Activated CD8-positive, alpha-beta T cell treated with anti-CD3 and anti-CD28 coated beads, Interleukin-2, amount 10 ng/mL, durations not matched to agents 7 days and 5 days (primary cell): ENCODE results near the gene ADTRP. TPM values are rescaled to one million over a fixed set of nuclear protein-coding genes. Genes with fewer than 3 reads are reported as not detected.

Experiments used
- ATAC-seq: fragments of 150-1000 bp; cut with Tn5 transposase; one replicate; pipeline ENCODE4 v1.10.0; 2021; ENCODE audit warnings: moderate library complexity
- CTCF ChIA-PET: fragments of 350-600 bp; sonication (Branson Sonifier 250); formaldehyde crosslinking; loops from one replicate; lab custom pipeline; 2021; ENCODE audit warnings: antibody characterized with exemption; lab: Charles Lee
- POLR2A ChIA-PET: fragments of 350-600 bp; sonication (Branson Sonifier 250); formaldehyde crosslinking; loops from one replicate; lab custom pipeline; 2021; ENCODE audit warnings: antibody characterized with exemption; lab: Charles Lee
- DNase-seq: peaks from one replicate; pipeline ENCODE4 v3.0.0-alpha.2; 2020
- H3K27ac Mint-ChIP-seq: one replicate; pipeline ENCODE4 v1.8.0; 2021; ENCODE audit warnings: mild to moderate bottlenecking, mixed read lengths
- H3K27me3 Mint-ChIP-seq: one replicate; pipeline ENCODE4 v1.8.0; 2021; ENCODE audit warnings: low read depth, mixed read lengths
- H3K36me3 Mint-ChIP-seq: one replicate; pipeline ENCODE4 v1.8.0; 2021; ENCODE audit warnings: low read depth, mixed read lengths
- H3K4me1 Mint-ChIP-seq: one replicate; pipeline ENCODE4 v1.8.0; 2021; ENCODE audit warnings: low read depth, mixed read lengths
- H3K4me3 Mint-ChIP-seq: one replicate; pipeline ENCODE4 v1.8.0; 2021; ENCODE audit warnings: mild to moderate bottlenecking, mixed read lengths
- H3K9me3 Mint-ChIP-seq: one replicate; pipeline ENCODE4 v1.8.0; 2022; ENCODE audit warnings: mixed read lengths; ENCODE audit not compliant: insufficient read depth
- total RNA-seq, 2 experiments: library from RNA; stranded (reverse); gene quantifications; one replicate each; pipeline ENCODE4 v1.2.3, GENCODE V29; 2021

ADTRP gene
- total RNA-seq, 2 experiments from 2014 or later, result 0.63 to 0.68 TPM

GRCh38 chr6:11712760-11713159 is 65.8 kb downstream of the ADTRP start:
- Mint-ChIP-seq H3K9me3 (peaks cover 4% of the 10 kb centered on the region), H3K27me3 (no peaks in the 10 kb centered on the region), H3K4me3 (no peak overlapping the region), H3K4me1 (peaks cover 59% of the 10 kb centered on the region), H3K36me3 (peaks cover 20% of the 10 kb centered on the region), H3K27ac (peak overlapping the region; percentile 31)
- DNase-seq, result no peak
- no peak for ATAC-seq
- CTCF ChIA-PET, result interaction anchor here (0.7 to 3.8 kb wide), 3 partner anchors 10 to 577 kb away, joined by 3 to 24 read pairs (median 7); partner anchors contain the start of gene EDN1
- POLR2A ChIA-PET, result interaction anchor here (0.6 to 5.7 kb wide), 4 partner anchors 11 to 365 kb away, joined by 3 to 24 read pairs (median 12); no protein-coding TSS in a partner anchor

GRCh38 chr6:11711984-11712711 is 66.5 kb downstream of the ADTRP start:
- POLR2A ChIA-PET, result interaction anchor here (0.6 to 5.7 kb wide), 7 partner anchors 12 to 346 kb away, joined by 3 to 24 read pairs (median 4); no protein-coding TSS in a partner anchor
- DNase-seq (no peak), ATAC-seq (no peak)
- Mint-ChIP-seq H3K4me1 (peaks cover 59% of the 10 kb centered on the region), H3K27me3 (no peaks in the 10 kb centered on the region), H3K9me3 (peaks cover 4% of the 10 kb centered on the region), H3K4me3 (no peak overlapping the region), H3K27ac (peak overlapping the region; percentile 84), H3K36me3 (peaks cover 18% of the 10 kb centered on the region)
- CTCF ChIA-PET, result interaction anchor here (0.6 to 3.8 kb wide), 5 partner anchors 11 to 578 kb away, joined by 3 to 24 read pairs (median 3); partner anchors contain the start of genes EDN1 and HIVEP1

GRCh38 chr6:11711003-11711983 is 67.3 kb downstream of the ADTRP start:
- POLR2A ChIA-PET, result interaction anchor here (0.9 to 5.7 kb wide), 9 partner anchors 9 to 347 kb away, joined by 3 to 24 read pairs (median 3); no protein-coding TSS in a partner anchor
- ATAC-seq, result no peak
- no peak overlapping the region for H3K4me3 Mint-ChIP-seq
- CTCF ChIA-PET, result interaction anchor here (0.6 to 3.8 kb wide), 5 partner anchors 12 to 579 kb away, joined by 3 to 24 read pairs (median 3); partner anchors contain the start of genes EDN1 and HIVEP1
- H3K4me1 Mint-ChIP-seq, result peaks cover 59% of the 10 kb centered on the region
- no peak for DNase-seq
- peak overlapping the region; percentile 84 for H3K27ac Mint-ChIP-seq
- H3K9me3 Mint-ChIP-seq, result peaks cover 4% of the 10 kb centered on the region
- H3K36me3 Mint-ChIP-seq, result peaks cover 18% of the 10 kb centered on the region
- no peaks in the 10 kb centered on the region for H3K27me3 Mint-ChIP-seq

- Mint-ChIP-seq H3K4me3 (peak overlapping the region; percentile 1), H3K27ac (peak overlapping the region; percentile 84), H3K36me3 (peaks cover 17% of the 10 kb centered on the region), H3K9me3 (peaks cover 4% of the 10 kb centered on the region), H3K4me1 (peaks cover 58% of the 10 kb centered on the region), H3K27me3 (no peaks in the 10 kb centered on the region)
- DNase-seq (peak; percentile 78), ATAC-seq (peak; percentile 60)
- CTCF ChIA-PET, result interaction anchor here (0.9 to 1.0 kb wide), 2 partner anchors 21 to 581 kb away, joined by 3 read pairs; partner anchors contain the start of gene EDN1
- POLR2A ChIA-PET, result interaction anchor here (1.0 to 5.7 kb wide), 4 partner anchors 13 to 301 kb away, joined by 3 to 24 read pairs (median 12); no protein-coding TSS in a partner anchor
Observed at GRCh38 chr6:11710311-11710761, 68.3 kb downstream of the ADTRP start.

GRCh38 chr6:11706171-11706570 is 72.4 kb downstream of the ADTRP start:
- H3K27ac Mint-ChIP-seq, result no peak overlapping the region
- DNase-seq (no peak), ATAC-seq (no peak)
- ChIA-PET POLR2A (no interaction called here), CTCF (no interaction called here)
- H3K4me3 Mint-ChIP-seq, result no peak overlapping the region
- no peaks in the 10 kb centered on the region for H3K27me3 Mint-ChIP-seq
- peaks cover 4% of the 10 kb centered on the region for H3K36me3 Mint-ChIP-seq
- H3K9me3 Mint-ChIP-seq, result peaks cover 4% of the 10 kb centered on the region
- peaks cover 16% of the 10 kb centered on the region for H3K4me1 Mint-ChIP-seq

GRCh38 chr6:11705483-11705882 is 73.1 kb downstream of the ADTRP start:
- DNase-seq, result no peak
- no peak for ATAC-seq
- H3K27me3 Mint-ChIP-seq, result no peaks in the 10 kb centered on the region
- peaks cover 2% of the 10 kb centered on the region for H3K36me3 Mint-ChIP-seq
- H3K4me1 Mint-ChIP-seq, result peaks cover 9% of the 10 kb centered on the region
- no peak overlapping the region for H3K4me3 Mint-ChIP-seq
- no peak overlapping the region for H3K27ac Mint-ChIP-seq
- H3K9me3 Mint-ChIP-seq, result peaks cover 3% of the 10 kb centered on the region
- CTCF ChIA-PET, result no interaction called here
- POLR2A ChIA-PET, result no interaction called here

- ChIA-PET POLR2A (no interaction called here), CTCF (no interaction called here)
- ATAC-seq (no peak), DNase-seq (no peak)
- no peak overlapping the region for H3K4me3 Mint-ChIP-seq
- peaks cover 5% of the 10 kb centered on the region for H3K4me1 Mint-ChIP-seq
- H3K36me3 Mint-ChIP-seq, result no peaks in the 10 kb centered on the region
- H3K27ac Mint-ChIP-seq, result no peak overlapping the region
- H3K27me3 Mint-ChIP-seq, result no peaks in the 10 kb centered on the region
- no peaks in the 10 kb centered on the region for H3K9me3 Mint-ChIP-seq
Observed at GRCh38 chr6:11705069-11705468, 73.5 kb downstream of the ADTRP start.

GRCh38 chr6:11703725-11704124 is 74.9 kb downstream of the ADTRP start:
- H3K4me3 Mint-ChIP-seq, result no peak overlapping the region
- ATAC-seq (no peak), DNase-seq (no peak)
- ChIA-PET POLR2A (no interaction called here), CTCF (interaction anchor here (0.8 kb wide), 1 partner anchor 530 kb away, joined by 3 read pairs; no protein-coding TSS in a partner anchor)
- no peaks in the 10 kb centered on the region for H3K36me3 Mint-ChIP-seq
- no peaks in the 10 kb centered on the region for H3K27me3 Mint-ChIP-seq
- no peak overlapping the region for H3K27ac Mint-ChIP-seq
- H3K4me1 Mint-ChIP-seq, result no peaks in the 10 kb centered on the region
- no peaks in the 10 kb centered on the region for H3K9me3 Mint-ChIP-seq

GRCh38 chr6:11702500-11703130 is 76.0 kb downstream of the ADTRP start:
- Mint-ChIP-seq H3K4me1 (no peaks in the 10 kb centered on the region), H3K4me3 (no peak overlapping the region), H3K27ac (no peak overlapping the region), H3K27me3 (no peaks in the 10 kb centered on the region), H3K9me3 (no peaks in the 10 kb centered on the region), H3K36me3 (no peaks in the 10 kb centered on the region)
- DNase-seq, result no peak
- ChIA-PET CTCF (interaction anchor here (1.5 kb wide), 1 partner anchor 587 kb away, joined by 5 read pairs; the partner anchor contains the start of gene EDN1), POLR2A (interaction anchor here (0.6 to 0.7 kb wide), 2 partner anchors 304 to 307 kb away, joined by 3 to 7 read pairs; no protein-coding TSS in a partner anchor)
- no peak for ATAC-seq

- POLR2A ChIA-PET, result no interaction called here
- Mint-ChIP-seq H3K36me3 (no peaks in the 10 kb centered on the region), H3K4me3 (no peak overlapping the region), H3K9me3 (no peaks in the 10 kb centered on the region), H3K4me1 (no peaks in the 10 kb centered on the region), H3K27ac (no peak overlapping the region), H3K27me3 (no peaks in the 10 kb centered on the region)
- ATAC-seq, result no peak
- no peak for DNase-seq
- CTCF ChIA-PET, result interaction anchor here (0.9 to 1.5 kb wide), 5 partner anchors 10 to 589 kb away, joined by 3 to 5 read pairs (median 3); partner anchors contain the start of gene EDN1
Observed at GRCh38 chr6:11702089-11702488, 76.5 kb downstream of the ADTRP start.
